ENCODE results near the gene CXCL13.

The CXCL13 gene

DNA sequence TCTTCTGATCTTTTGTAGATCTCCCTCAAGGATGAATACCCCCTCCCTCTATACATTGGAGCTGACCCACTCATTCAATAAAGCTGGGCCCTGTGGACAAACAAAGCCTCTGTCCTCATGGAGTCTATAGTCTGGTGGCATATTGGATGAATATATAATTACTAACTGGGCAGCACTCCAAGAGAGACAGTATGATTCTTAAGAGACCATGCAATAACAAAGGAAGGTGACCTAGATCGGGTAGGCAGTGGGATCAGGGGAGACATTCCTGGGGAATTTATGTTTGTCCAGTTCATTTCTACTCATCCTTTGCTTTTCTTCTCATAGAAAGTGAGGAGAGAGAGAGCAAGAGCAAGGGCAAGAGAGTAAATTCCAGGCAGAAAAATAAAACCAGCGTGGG is 23.5 kb upstream of the CXCL13 start:
- no peak overlapping the region for H3K27ac ChIP-seq (ENCODE audit: low read depth, low read length)
- no peaks in the 10 kb centered on the region for H3K36me3 ChIP-seq (ENCODE audit: insufficient read depth, low read length)
- no peaks in the 10 kb centered on the region for H3K4me1 ChIP-seq (ENCODE audit: insufficient read depth, low read length)
- no peaks in the 10 kb centered on the region for H3K27me3 ChIP-seq (ENCODE audit: insufficient read depth, low read length)
- 93% methylated on average over 2 of the region's 2 CpGs for WGBS
- H3K9me3 ChIP-seq (ENCODE audit: insufficient read depth, low read depth, low read length): 0 out of 2 replicates have a peak, but pooled peaks cover 9% of the 10 kb centered on the region
- H3K4me3 ChIP-seq (ENCODE audit: low read length): no peak overlapping the region
- H3K9ac ChIP-seq (ENCODE audit: low read depth, low read length): no peak overlapping the region

DNA sequence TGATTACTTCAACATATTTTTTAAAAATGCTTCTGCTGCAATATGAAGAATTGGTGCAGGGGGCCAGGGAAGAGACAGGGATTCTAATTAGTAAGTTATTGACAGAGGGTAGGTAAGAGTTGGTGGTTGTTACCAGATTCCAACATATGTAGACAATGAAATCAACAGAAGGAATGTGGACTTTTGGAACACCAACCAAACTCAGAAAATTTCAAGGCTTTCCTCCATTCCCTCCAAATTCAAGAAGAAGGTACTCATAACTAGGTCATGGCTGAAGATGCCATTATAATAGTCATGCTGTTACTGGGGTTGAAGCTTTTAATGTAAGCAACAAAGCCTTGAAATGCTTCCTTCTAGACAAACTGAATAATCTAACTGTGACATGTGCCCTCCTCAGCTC is 22.9 kb upstream of the CXCL13 start:
- no peak overlapping the region for H3K27ac ChIP-seq (ENCODE audit: low read depth, low read length)
- no peaks in the 10 kb centered on the region for H3K36me3 ChIP-seq (ENCODE audit: insufficient read depth, low read length)
- H3K9ac ChIP-seq (ENCODE audit: low read depth, low read length): no peak overlapping the region
- 0 out of 2 replicates have a peak, but pooled peaks cover 4% of the 10 kb centered on the region for H3K9me3 ChIP-seq (ENCODE audit: insufficient read depth, low read depth, low read length)
- no peaks in the 10 kb centered on the region for H3K4me1 ChIP-seq (ENCODE audit: insufficient read depth, low read length)
- no peak overlapping the region for H3K4me3 ChIP-seq (ENCODE audit: low read length)
- H3K27me3 ChIP-seq (ENCODE audit: insufficient read depth, low read length): no peaks in the 10 kb centered on the region

DNA sequence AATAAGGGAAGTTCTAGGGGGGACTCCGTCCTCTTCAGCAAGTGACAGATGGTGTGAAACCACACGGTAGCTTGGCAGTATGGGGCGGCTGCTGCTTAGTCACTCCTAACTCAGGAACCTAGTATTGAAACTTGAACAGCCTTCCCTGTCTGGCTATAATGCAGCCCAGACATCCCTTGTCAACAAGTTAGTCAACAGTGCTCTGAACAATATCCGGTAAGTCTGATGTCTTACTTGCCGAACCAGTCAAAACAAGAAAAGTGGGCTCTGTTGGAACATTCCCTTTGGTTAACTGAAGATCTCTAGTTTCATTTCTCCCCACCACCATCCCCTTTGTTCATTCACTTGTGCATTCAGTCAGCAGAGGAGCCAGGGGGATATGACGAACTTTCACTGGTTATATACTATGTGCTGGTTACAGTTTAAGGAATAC is 18.7 kb upstream of the CXCL13 start:
- Histone ChIP-seq H3K27ac (ENCODE audit: low read depth, low read length) (no peak overlapping the region), H3K9ac (ENCODE audit: low read depth, low read length) (no peak overlapping the region), H3K4me3 (ENCODE audit: low read length) (no peak overlapping the region), H3K4me1 (ENCODE audit: insufficient read depth, low read length) (peaks cover 8% of the 10 kb centered on the region), H3K9me3 (ENCODE audit: insufficient read depth, low read depth, low read length) (no peaks in the 10 kb centered on the region), H3K36me3 (ENCODE audit: insufficient read depth, low read length) (no peaks in the 10 kb centered on the region), H3K27me3 (ENCODE audit: insufficient read depth, low read length) (no peaks in the 10 kb centered on the region)
- 93% methylated on average over 6 of the region's 6 CpGs for WGBS

DNA sequence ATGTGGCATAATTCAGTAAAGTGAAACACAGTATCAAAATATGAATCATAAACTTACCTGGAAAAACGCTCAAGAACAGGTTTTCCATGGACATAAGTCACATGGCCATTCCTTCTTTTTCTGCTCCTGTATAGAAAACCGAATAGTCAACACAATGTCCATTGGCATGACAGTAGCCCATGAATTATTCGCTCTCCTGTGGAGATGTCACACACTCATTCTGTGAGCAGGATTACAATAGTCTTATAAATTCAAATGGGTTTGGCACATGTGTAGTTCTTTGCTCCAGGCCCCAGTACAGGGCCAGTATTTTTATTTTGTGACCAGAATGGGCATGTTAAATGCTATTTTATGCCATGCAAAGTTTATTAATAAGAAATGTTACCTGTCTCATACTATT is 15.1 kb upstream of the CXCL13 start:
- Histone ChIP-seq H3K36me3 (ENCODE audit: insufficient read depth, low read length) (no peaks in the 10 kb centered on the region), H3K9me3 (ENCODE audit: insufficient read depth, low read depth, low read length) (no peaks in the 10 kb centered on the region), H3K4me3 (ENCODE audit: low read length) (no peak overlapping the region), H3K27ac (ENCODE audit: low read depth, low read length) (no peak overlapping the region), H3K27me3 (ENCODE audit: insufficient read depth, low read length) (no peaks in the 10 kb centered on the region), H3K9ac (ENCODE audit: low read depth, low read length) (no peak overlapping the region), H3K4me1 (ENCODE audit: insufficient read depth, low read length) (peaks cover 8% of the 10 kb centered on the region)
- 84% methylated on average over 3 of the region's 3 CpGs for WGBS

DNA sequence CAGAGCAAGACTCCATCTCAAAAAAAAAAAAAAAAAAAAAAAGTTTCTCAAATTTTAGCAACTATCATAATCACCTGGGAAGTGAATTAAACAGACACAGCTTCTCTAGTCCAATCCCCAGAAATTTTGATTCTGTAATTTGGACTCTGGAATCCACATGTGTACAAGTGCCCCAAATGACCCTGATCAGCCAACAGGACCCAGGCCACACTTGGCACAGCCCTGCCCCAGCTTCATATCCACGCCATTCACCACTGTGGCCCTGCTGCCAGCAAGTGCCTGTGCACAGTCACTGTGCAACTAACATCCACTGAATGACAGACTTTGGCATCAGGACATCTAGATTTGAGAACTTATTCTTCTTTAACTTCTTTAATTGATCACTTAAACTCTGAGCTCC is 14.1 kb upstream of the CXCL13 start:
- Histone ChIP-seq H3K4me1 (ENCODE audit: insufficient read depth, low read length) (peaks cover 8% of the 10 kb centered on the region), H3K9me3 (ENCODE audit: insufficient read depth, low read depth, low read length) (no peaks in the 10 kb centered on the region), H3K36me3 (ENCODE audit: insufficient read depth, low read length) (no peaks in the 10 kb centered on the region), H3K27me3 (ENCODE audit: insufficient read depth, low read length) (no peaks in the 10 kb centered on the region), H3K9ac (ENCODE audit: low read depth, low read length) (no peak overlapping the region), H3K4me3 (ENCODE audit: low read length) (no peak overlapping the region), H3K27ac (ENCODE audit: low read depth, low read length) (no peak overlapping the region)
- 93% methylated on average over 1 of the region's 1 CpG for WGBS

DNA sequence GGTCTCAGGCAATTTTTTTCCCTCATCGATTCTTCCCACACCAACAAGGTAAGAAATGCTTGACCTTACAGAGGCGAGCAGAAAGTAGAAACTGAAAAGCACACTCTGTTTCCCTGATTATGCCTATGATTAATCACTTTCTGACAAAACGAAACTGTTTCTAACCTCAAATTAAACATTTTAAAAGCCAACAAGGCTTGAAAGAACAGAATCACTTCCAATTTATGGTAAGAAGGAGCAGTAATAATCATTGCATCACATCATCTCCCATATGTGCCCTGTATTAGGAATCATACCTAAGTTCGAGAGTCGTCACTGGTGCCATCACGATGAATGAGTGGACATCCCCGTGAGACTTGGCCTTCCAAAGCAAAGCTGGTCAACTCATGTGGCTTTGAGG is 12.5 kb upstream of the CXCL13 start:
- H3K36me3 ChIP-seq (ENCODE audit: insufficient read depth, low read length): no peaks in the 10 kb centered on the region
- no peaks in the 10 kb centered on the region for H3K27me3 ChIP-seq (ENCODE audit: insufficient read depth, low read length)
- H3K27ac ChIP-seq (ENCODE audit: low read depth, low read length): no peak overlapping the region
- 95% methylated on average over 7 of the region's 7 CpGs for WGBS
- H3K9me3 ChIP-seq (ENCODE audit: insufficient read depth, low read depth, low read length): no peaks in the 10 kb centered on the region
- no peak overlapping the region for H3K9ac ChIP-seq (ENCODE audit: low read depth, low read length)
- H3K4me3 ChIP-seq (ENCODE audit: low read length): no peak overlapping the region
- peaks cover 8% of the 10 kb centered on the region for H3K4me1 ChIP-seq (ENCODE audit: insufficient read depth, low read length)

DNA sequence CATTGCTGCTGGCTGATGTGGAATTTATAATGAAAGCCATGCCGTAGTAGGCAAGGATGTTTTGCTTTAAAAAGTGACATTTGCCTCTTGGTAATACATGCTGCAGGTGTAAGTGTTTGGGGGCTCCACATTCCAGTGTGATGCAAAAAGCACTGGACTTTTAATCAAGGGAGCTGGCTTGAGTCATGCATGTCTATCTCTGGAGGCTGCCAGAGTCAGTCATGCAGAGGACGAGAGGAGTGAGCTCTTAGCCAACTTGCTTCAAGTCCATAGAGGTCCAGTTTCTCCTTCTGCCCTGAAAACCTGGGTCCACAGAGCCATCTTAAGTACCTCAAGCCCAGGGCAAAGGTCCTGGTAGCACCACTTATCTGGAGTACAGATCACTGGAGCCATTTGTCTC is 11.6 kb upstream of the CXCL13 start:
- no peaks in the 10 kb centered on the region for H3K9me3 ChIP-seq (ENCODE audit: insufficient read depth, low read depth, low read length)
- no peaks in the 10 kb centered on the region for H3K36me3 ChIP-seq (ENCODE audit: insufficient read depth, low read length)
- 94% methylated on average over 2 of the region's 2 CpGs for WGBS
- H3K9ac ChIP-seq (ENCODE audit: low read depth, low read length): no peak overlapping the region
- H3K4me1 ChIP-seq (ENCODE audit: insufficient read depth, low read length): peaks cover 8% of the 10 kb centered on the region
- H3K27me3 ChIP-seq (ENCODE audit: insufficient read depth, low read length): no peaks in the 10 kb centered on the region
- H3K27ac ChIP-seq (ENCODE audit: low read depth, low read length): no peak overlapping the region
- no peak overlapping the region for H3K4me3 ChIP-seq (ENCODE audit: low read length)

DNA sequence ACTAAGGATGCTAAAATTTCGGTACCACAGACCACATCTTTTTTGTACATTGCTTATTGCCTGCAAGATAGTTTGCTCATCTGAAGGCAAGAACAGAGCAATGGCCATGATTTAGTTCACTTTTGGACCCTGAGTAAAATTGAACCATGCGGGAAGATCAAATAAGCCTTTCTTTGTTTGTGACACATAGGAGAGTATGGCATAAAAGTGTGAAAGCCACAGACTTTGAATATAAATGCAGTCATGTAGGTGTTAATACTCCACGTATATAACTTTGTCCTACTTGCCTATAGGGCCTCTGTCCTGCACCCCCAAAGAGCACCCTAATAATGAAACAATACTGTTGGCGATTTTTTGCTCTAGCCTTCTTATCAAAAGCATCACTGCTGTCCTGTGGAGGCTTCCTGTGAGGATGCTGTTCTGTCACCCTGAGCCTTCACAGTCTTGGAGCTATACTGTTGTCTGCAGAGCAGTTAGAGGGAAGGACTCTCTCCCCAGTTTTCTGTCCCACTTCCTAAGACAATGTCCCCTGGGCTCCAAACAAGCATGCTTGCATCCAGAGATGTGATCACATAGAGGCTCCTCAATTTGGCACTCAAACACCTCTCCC is 10.2 kb upstream of the CXCL13 start:
- Histone ChIP-seq H3K27ac (ENCODE audit: low read depth, low read length) (no peak overlapping the region), H3K9ac (ENCODE audit: low read depth, low read length) (no peak overlapping the region)
- 94% methylated on average over 4 of the region's 4 CpGs for WGBS

DNA sequence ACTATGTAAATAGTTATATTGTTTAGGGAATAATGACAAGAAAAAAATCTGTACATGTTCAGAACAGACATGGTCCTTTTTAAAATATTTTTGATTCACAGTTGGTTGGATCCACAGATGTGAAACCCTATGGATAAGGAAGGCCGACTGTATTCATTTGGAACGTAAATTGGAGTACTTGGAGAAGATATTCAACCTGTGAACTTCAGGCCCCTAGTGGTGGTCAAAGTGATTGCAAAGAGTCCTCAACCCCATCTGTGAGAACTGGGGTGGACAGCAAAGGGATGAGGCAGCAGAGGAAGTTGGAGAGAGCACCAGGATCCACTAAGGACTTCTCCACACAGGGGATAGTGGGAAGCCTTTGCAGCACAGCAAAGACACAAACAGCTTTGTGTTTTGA is 6.2 kb upstream of the CXCL13 start:
- H3K27me3 ChIP-seq (ENCODE audit: insufficient read depth, low read length): no peaks in the 10 kb centered on the region
- no peaks in the 10 kb centered on the region for H3K36me3 ChIP-seq (ENCODE audit: insufficient read depth, low read length)
- 67% methylated on average over 2 of the region's 2 CpGs for WGBS
- H3K9me3 ChIP-seq (ENCODE audit: insufficient read depth, low read depth, low read length): no peaks in the 10 kb centered on the region
- H3K4me3 ChIP-seq (ENCODE audit: low read length): no peak overlapping the region
- no peak overlapping the region for H3K27ac ChIP-seq (ENCODE audit: low read depth, low read length)
- no peak overlapping the region for H3K9ac ChIP-seq (ENCODE audit: low read depth, low read length)
- H3K4me1 ChIP-seq (ENCODE audit: insufficient read depth, low read length): no peaks in the 10 kb centered on the region

More for the DNA sequence above, 10.2 kb upstream of the CXCL13 start:
- Histone ChIP-seq H3K9me3 (ENCODE audit: insufficient read depth, low read depth, low read length) (no peaks in the 10 kb centered on the region), H3K4me1 (ENCODE audit: insufficient read depth, low read length) (peaks cover 4% of the 10 kb centered on the region; the same call in 1 of the 2 replicates), H3K27me3 (ENCODE audit: insufficient read depth, low read length) (no peaks in the 10 kb centered on the region), H3K4me3 (ENCODE audit: low read length) (no peak overlapping the region), H3K36me3 (ENCODE audit: insufficient read depth, low read length) (no peaks in the 10 kb centered on the region)

DNA sequence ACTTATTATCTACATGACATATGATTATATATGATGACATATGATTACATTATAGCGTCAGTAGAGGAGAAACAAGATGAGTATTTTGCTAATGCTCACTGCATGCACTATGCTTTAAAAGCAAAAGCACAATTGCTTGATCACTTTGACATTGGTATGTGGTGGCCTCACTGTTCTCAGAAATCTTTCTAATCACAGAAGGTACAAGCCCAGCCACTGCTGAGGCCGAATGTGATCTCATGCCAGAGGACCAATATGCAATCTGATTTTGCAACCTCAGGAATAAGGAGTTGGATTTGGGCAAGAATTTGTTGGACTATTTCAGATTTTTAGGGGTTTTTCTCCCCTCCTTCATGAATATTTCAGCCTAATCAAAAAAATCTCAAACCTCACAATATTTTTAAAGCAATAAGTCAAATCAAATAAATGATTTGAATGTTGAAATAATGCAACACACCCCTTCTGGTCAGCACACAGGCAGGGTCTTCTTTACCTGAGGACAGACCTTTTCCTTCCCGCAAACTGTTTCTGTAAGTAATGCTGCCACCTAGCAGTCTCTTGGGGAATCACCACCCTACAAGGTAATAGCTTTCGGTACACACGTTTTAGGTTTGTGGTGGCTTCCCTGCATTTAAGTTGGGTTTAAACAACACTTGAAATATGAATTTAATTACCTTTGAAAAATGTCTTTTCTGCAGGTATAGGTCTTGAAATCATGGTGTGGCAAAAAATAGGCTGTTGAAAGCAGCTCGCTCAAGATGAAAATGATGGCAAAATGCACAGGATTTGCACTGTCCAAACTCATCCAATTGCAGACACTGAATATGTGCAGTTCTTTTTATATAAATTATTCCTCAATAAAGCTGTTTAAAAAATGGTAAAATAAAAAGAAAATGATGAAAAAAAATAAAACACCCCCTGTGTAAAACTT is 4.8 kb upstream of the CXCL13 start:
- Histone ChIP-seq H3K9ac (ENCODE audit: low read depth, low read length) (no peak overlapping the region), H3K4me3 (ENCODE audit: low read length) (no peak overlapping the region), H3K9me3 (ENCODE audit: insufficient read depth, low read depth, low read length) (no peaks in the 10 kb centered on the region), H3K27me3 (ENCODE audit: insufficient read depth, low read length) (no peaks in the 10 kb centered on the region), H3K27ac (ENCODE audit: low read depth, low read length) (no peak overlapping the region), H3K4me1 (ENCODE audit: insufficient read depth, low read length) (no peaks in the 10 kb centered on the region), H3K36me3 (ENCODE audit: insufficient read depth, low read length) (no peaks in the 10 kb centered on the region)
- WGBS: 45% methylated on average over 6 of the region's 6 CpGs

DNA sequence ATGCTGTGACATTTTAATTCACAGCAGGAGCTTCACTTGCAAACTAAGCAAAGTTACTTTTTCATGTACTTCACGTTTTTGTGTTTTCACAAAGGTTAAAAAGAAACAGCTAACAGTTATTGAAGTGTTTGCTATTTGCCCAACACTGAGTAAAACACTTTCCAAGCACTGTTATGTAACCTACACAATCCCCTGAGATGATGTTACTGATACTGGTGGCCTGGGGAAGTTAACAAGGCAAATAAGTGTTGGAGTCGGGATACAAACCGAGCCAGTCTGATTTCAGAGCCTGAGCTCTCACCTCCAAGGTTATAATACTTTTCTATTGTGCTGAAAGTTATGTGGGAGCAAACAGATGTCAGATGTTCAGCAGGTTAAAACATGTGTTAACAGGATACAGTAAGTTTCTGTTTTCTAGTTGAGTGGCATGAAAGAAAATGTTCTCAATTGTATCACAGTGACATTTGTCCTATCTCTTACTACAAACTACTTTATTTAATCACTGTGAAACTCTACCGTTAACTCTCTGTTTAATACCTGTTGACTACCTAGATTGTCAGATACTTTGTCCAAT is 3.9 kb upstream of the CXCL13 start:
- Histone ChIP-seq H3K27ac (ENCODE audit: low read depth, low read length) (no peak overlapping the region), H3K4me3 (ENCODE audit: low read length) (no peak overlapping the region), H3K4me1 (ENCODE audit: insufficient read depth, low read length) (no peaks in the 10 kb centered on the region), H3K9ac (ENCODE audit: low read depth, low read length) (no peak overlapping the region), H3K36me3 (ENCODE audit: insufficient read depth, low read length) (no peaks in the 10 kb centered on the region), H3K9me3 (ENCODE audit: insufficient read depth, low read depth, low read length) (no peaks in the 10 kb centered on the region), H3K27me3 (ENCODE audit: insufficient read depth, low read length) (no peaks in the 10 kb centered on the region)
- 75% methylated on average over 4 of the region's 4 CpGs for WGBS

Data from HUES64 (cell line).